Measurements from ENCODE around the gene INCENP.
"Not testable (repeated sequence)": the region's sequence is repeated elsewhere in the genome, so short reads cannot be mapped to it uniquely, and the experiment has no call there.

Gene INCENP

DNA sequence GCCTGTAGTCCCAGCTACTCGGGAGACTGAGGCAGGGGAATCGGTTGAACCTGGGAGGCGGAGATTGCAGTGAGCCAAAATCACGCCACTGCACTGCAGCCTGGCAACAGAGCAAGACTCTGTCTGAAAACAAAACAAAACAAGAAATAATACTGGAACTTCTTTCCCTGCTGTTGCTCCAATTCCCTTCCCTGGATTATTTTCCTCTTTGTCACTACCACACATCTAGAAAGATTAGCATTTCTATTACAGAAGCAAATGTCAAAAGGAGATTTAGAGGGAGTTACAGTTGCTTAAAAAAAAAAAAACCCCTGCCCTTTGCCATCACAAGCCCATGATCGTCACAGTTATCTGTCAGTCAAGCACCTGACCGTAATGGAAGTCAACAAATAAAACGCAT lies 48.5 kb downstream of the INCENP start:
- no peak for DNase-seq

DNA sequence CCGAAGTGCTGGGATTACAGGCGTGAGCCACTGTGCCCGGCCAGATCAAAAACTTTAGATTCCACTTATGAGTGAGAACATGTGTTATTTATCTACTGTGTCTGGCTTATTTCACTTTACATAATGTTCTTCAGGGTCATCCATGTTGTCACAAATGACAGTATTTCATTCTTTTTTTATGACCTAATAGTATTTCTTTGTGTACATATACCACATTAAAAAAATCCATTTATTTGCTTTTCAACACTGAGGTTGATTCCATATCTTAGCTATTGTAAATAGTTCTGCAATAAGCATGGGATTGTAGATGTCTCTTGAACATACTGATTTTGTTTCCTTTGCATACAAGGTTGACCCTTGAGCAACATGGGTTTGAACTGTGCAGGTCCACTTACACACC lies 53.0 kb downstream of the INCENP start:
- no peak for DNase-seq

DNA sequence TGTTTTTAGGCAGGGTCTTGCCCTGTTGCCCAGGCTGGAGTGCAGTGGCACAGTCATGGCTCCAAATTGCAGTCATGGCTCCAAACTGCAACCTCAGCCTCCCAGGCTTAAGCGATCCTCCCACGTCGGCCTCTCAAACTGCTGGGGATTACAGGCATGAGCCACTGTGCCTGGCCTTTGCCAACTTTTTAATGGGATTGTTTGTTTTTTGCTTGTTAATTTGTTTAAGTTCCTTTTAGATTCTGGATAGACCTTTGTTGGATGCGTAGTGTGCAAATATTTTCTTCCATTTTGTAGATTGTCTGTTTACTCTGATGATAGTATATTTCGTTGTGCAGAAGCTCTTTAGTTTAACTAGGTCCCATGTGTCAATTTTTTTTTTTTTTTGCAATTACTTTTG lies 56.2 kb downstream of the INCENP start:
- DNase-seq: no peak

DNA sequence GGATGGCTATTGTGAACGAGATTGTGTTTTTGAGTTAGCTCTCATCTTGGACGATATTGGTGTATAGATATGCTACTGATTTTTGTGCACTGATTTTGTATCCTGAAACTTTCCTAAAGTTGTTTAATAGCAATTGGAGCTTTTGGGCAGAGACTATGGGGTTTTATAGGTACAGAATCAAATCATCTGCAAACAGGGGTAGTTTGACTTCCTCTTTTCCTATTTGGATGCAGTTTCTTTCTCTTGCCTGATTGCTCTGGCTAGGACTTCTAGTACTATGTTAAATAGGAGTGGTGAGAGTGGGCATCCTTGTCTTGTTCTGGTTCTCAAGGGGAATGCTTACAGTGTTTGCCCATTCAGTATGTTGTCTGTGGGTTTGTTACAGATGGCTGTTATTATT lies 57.3 kb downstream of the INCENP start:
- no peak for DNase-seq

DNA sequence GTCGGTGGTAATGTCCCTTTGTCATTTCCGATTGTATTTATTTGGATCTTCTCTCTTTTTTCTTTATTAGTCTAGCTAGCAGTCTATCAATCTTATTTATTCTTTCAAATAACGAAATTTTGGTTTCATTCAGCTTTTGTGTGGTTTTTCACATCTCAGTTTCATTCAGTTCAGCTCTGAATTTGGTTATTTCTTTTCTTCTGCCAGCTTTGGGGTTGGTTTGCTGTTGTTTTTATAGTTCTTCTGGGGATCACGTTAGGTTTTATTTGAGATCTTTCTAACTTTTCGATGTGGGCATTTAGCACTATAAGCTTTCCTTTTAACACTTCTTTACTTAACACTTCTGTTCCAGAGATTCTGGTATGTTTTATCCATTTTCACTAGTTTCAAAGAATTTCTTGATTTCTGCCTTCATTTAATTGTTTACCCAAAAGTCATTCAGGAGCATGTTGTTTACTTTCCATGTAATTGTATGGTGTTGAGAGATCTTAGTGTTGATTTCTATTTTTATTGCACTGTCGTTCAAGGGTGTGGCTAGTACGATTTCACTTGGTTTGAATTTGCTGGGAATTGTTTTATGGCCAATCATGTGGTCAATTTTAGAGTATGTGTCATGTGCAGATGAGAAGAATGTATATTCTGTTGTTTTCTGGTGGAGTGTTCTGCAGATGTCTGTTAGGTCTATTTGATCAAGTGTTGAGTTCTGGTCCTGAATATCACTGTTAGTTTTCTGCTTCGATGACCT lies 58.5 kb downstream of the INCENP start:
- DNase-seq: no peak

GRCh38 chr11:62186195-62186594 lies 62.4 kb downstream of the INCENP start:
- DNase-seq: no peak

- no peak for DNase-seq
These were observed 66.2 kb downstream of the INCENP start, which contains the start of gene SCGB1D1 for GRCh38 chr11:62190011-62190410. Gene SCGB1D1, plus strand, starts transcription at chr11:62190216. Its CDS starts 69 bp downstream, at chr11:62190285.

DNA sequence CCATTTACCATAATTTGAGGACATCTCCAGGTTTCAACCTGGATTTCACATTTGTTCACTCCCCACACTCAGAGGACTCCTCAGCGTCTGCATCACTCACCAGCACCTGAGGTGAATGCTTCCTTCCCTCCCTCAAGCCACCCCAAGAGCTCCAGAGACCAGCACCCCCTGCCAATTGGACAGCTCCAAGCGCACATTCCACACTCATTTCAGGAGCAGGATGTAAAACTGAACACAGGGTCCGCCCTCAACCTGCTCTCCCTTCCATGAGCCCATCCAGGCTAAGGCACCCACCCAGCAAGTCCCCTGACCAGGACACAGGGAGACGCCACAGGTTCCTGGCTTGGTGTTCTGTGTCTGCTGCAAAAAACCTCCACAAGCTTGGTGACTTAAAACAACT lies 70.1 kb downstream of the INCENP start:
- no peak for DNase-seq

DNA sequence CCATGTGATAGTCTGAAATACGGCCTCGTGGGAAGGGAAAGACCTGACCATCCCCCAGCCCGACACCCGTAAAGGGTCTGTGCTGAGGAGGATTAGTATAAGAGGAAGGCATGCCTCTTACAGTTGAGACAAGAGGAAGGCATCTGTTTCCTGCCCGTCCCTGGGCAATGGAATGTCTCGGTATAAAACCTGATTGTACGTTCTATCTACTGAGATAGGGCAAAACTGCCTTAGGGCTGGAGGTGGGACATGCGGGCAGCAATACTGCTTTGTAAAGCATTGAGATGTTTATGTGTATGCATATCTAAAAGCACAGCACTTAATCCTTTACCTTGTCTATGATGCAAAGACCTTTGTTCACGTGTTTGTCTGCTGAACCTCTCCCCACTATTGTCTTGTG lies 71.2 kb downstream of the INCENP start:
- DNase-seq: not testable (repeated sequence)

- DNase-seq: no peak
These were observed 72.1 kb downstream of the INCENP start for GRCh38 chr11:62195945-62196344.

- not testable (repeated sequence) for DNase-seq
These were observed 73.6 kb downstream of the INCENP start for GRCh38 chr11:62197400-62197799.

DNA sequence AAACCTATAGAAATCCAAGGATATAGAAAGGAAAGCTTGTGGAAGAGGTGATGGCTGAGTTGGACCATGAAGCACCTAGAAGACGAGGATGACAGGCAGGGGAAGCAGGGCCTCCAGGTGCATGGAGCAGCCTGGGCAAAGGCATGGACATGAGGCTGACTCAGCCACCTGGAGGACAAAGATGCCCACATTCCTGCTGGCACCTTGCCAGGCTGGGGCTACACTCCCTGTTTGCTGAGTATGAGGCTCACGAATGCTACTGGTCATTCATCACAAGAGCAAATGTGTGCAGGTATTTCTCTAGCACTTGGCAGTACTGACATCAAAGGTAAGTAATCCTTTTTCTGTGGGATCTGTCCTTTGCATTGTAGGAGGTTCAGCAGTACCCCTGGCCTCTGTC lies 77.6 kb downstream of the INCENP start:
- no peak for DNase-seq
